ENCODE results near the gene SDSL. TPM values are rescaled to one million over a fixed set of nuclear protein-coding genes. Genes with fewer than 3 reads are reported as not detected.

The SDSL gene
- total RNA-seq, 1 donor from 2014 or later = not detected

DNA sequence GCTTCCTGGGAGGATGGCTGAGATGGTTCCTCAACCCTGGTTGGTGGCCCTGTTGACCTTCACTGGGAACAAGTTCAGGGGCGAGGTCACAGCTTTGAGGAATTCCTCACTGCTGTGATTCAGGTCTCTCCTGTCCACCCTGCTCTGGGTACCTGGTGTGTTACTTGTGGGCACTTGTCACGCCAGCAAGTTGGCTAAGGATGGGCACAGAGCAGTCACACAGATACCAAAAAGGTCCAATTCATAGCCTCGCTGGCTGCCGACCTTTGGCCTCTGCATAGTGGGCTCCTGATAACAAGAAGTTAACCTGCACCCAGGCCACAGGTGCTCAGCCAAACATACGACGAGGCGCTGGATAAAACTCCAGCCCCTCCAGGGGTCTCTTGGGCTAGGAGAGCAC, 29.7 kb upstream of the SDSL start:
- Histone ChIP-seq H3K9me3 (no peaks in the 10 kb centered on the region), H3K27me3 (no peaks in the 10 kb centered on the region), H3K4me1 (no peaks in the 10 kb centered on the region), H3K4me3 (no peak overlapping the region), H3K27ac (no peak overlapping the region), H3K36me3 (peaks cover 0 to 24% of the 10 kb centered on the region in 2 donors)
- intact Hi-C loops (cut with DNase I) = no loop called here
- no peak for DNase-seq (ENCODE audit: extremely low spot score in 2 of 2)
- TF ChIP-seq, protein P1, sequence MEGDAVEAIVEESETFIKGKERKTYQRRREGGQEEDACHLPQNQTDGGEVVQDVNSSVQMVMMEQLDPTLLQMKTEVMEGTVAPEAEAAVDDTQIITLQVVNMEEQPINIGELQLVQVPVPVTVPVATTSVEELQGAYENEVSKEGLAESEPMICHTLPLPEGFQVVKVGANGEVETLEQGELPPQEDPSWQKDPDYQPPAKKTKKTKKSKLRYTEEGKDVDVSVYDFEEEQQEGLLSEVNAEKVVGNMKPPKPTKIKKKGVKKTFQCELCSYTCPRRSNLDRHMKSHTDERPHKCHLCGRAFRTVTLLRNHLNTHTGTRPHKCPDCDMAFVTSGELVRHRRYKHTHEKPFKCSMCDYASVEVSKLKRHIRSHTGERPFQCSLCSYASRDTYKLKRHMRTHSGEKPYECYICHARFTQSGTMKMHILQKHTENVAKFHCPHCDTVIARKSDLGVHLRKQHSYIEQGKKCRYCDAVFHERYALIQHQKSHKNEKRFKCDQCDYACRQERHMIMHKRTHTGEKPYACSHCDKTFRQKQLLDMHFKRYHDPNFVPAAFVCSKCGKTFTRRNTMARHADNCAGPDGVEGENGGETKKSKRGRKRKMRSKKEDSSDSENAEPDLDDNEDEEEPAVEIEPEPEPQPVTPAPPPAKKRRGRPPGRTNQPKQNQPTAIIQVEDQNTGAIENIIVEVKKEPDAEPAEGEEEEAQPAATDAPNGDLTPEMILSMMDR (IDR thresholded peaks at IDR 0.05) = no peak
- no peak for TF ChIP-seq POLR2AphosphoS5 (IDR thresholded peaks at IDR 0.05; ENCODE audit: insufficient read depth in 1 of 2, low read depth in 1 of 2)
- TF ChIP-seq POLR2A (IDR thresholded peaks at IDR 0.05) = no peak

DNA sequence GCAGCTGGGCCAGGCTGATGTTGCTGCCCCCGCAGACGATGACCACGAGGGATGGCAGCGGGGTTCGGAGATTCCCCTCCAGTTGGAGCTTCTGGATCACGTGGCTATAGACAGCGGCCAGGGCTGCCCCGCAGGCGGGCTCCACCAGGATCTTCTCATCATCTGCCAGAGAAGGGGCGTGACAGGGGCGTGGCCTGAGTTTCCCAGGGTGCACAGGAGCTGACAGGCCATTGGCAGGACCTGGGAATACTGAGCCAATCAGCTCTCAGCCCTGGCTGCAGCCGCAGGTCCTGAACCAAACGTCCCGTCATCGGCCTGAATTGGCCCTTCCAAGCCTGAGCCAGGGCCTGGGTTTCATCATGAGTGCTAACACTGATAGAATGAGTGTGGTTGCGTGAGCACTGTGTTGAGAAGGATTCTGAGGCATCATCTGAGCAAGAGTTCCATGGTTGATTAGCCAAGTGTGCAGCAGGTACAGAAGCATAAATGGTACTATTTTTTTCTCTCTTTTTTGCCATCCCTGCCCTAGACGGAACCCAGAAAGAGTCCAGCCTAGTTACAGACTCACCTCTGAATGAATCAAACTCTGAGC, 29.1 kb upstream of the SDSL start:
- no peak for DNase-seq (ENCODE audit: extremely low spot score in 2 of 2)
- intact Hi-C loops (cut with DNase I) = no loop called here
- no peak overlapping the region for H3K4me3 ChIP-seq
- H3K9me3 ChIP-seq = no peaks in the 10 kb centered on the region
- no peaks in the 10 kb centered on the region for H3K27me3 ChIP-seq
- no peaks in the 10 kb centered on the region for H3K4me1 ChIP-seq
- peaks cover 0 to 23% of the 10 kb centered on the region in 2 donors for H3K36me3 ChIP-seq
- H3K27ac ChIP-seq = no peak overlapping the region
- TF ChIP-seq POLR2AphosphoS5 (IDR thresholded peaks at IDR 0.05; ENCODE audit: insufficient read depth in 1 of 2, low read depth in 1 of 2) = no peak

- no peak for TF ChIP-seq POLR2AphosphoS5 (IDR thresholded peaks at IDR 0.05; ENCODE audit: insufficient read depth in 1 of 2, low read depth in 1 of 2)
- no peak for TF ChIP-seq POLR2A (IDR thresholded peaks at IDR 0.05)
- TF ChIP-seq, protein P1 (IDR thresholded peaks at IDR 0.05) = no peak
- Histone ChIP-seq H3K9me3 (no peaks in the 10 kb centered on the region), H3K27ac (no peak overlapping the region), H3K4me1 (no peaks in the 10 kb centered on the region), H3K4me3 (no peak overlapping the region), H3K27me3 (no peaks in the 10 kb centered on the region), H3K36me3 (peaks cover 0 to 16% of the 10 kb centered on the region in 2 donors)
- DNase-seq (ENCODE audit: extremely low spot score in 2 of 2) = no peak
- intact Hi-C loops (cut with DNase I) = no loop called here
Measured at GRCh38 chr12:113393749-113394148, 28.4 kb upstream of the SDSL start.

GRCh38 chr12:113395119-113395518, 27.1 kb upstream of the SDSL start:
- TF ChIP-seq POLR2AphosphoS5 (IDR thresholded peaks at IDR 0.05; ENCODE audit: insufficient read depth in 1 of 2, low read depth in 1 of 2) (no peak), POLR2A (IDR thresholded peaks at IDR 0.05) (no peak)
- TF ChIP-seq, protein P1 (IDR thresholded peaks at IDR 0.05) = no peak
- peaks cover 0 to 3% of the 10 kb centered on the region in 2 donors for H3K36me3 ChIP-seq
- H3K4me1 ChIP-seq = no peaks in the 10 kb centered on the region
- H3K27me3 ChIP-seq = no peaks in the 10 kb centered on the region
- intact Hi-C loops (cut with DNase I) = no loop called here
- H3K9me3 ChIP-seq = no peaks in the 10 kb centered on the region
- no peak for DNase-seq (ENCODE audit: extremely low spot score in 2 of 2)
- no peak overlapping the region for H3K27ac ChIP-seq
- H3K4me3 ChIP-seq = no peak overlapping the region

GRCh38 chr12:113396200-113396599, 26.0 kb upstream of the SDSL start:
- Histone ChIP-seq H3K36me3 (peaks cover 0 to 1% of the 10 kb centered on the region in 2 donors), H3K4me1 (no peaks in the 10 kb centered on the region), H3K4me3 (no peak overlapping the region), H3K9me3 (no peaks in the 10 kb centered on the region), H3K27me3 (no peaks in the 10 kb centered on the region), H3K27ac (no peak overlapping the region)
- no peak for DNase-seq (ENCODE audit: extremely low spot score in 2 of 2)
- intact Hi-C loops (cut with DNase I) = no loop called here
- no peak for TF ChIP-seq POLR2A (IDR thresholded peaks at IDR 0.05)
- TF ChIP-seq, protein P1 (IDR thresholded peaks at IDR 0.05) = no peak
- TF ChIP-seq POLR2AphosphoS5 (IDR thresholded peaks at IDR 0.05; ENCODE audit: insufficient read depth in 1 of 2, low read depth in 1 of 2) = no peak
